Spleen (tissue), 11 donors: ENCODE measurements around the gene GLYATL3. TPM values are rescaled to one million over a fixed set of nuclear protein-coding genes. Genes with fewer than 3 reads are reported as not detected.

ENCODE experiments used
- DNase-seq: peaks from one replicate; pipeline ENCODE4 v3.0.0-alpha.2; 2020
- H3K27ac ChIP-seq, 8 donors: fragments of 200-600 bp; sonication (generic) in 7 of 8; 1 replicate in 4 of 8; 2 replicates in 4 of 8; pipeline versions ENCODE4 v1.5.0 to v1.8.0; 2016 to 2021; ENCODE audit warnings: inconsistent platforms in 4 of 8, mild to moderate bottlenecking in 4 of 8, moderate library complexity in 1 of 8
- H3K27me3 ChIP-seq, 7 donors: fragments of 200-600 bp; sonication (generic) in 6 of 7; replicated peaks in 1 of 7; 1 replicate in 4 of 7; 2 replicates in 3 of 7; pipeline versions ENCODE4 v1.5.0 to v1.8.0; 2016 to 2021; ENCODE audit warnings: inconsistent platforms in 3 of 7, mild to moderate bottlenecking in 1 of 7
- H3K36me3 ChIP-seq, 6 donors: fragments of 200-600 bp; sonication (generic) in 5 of 6; 1 replicate in 4 of 6; 2 replicates in 2 of 6; pipeline versions ENCODE4 v1.5.0 to v1.8.0; 2016 to 2021; ENCODE audit warnings: inconsistent platforms in 2 of 6
- H3K4me1 ChIP-seq, 6 donors: fragments of 200-600 bp; sonication (generic) in 5 of 6; 1 replicate in 3 of 6; 2 replicates in 3 of 6; pipeline versions ENCODE4 v1.5.0 to v1.8.0; 2016 to 2021; ENCODE audit warnings: inconsistent platforms in 3 of 6
- H3K4me3 ChIP-seq, 8 donors: fragments of 200-600 bp; sonication (generic) in 7 of 8; 1 replicate in 4 of 8; 2 replicates in 4 of 8; pipeline versions ENCODE4 v1.5.0 to v1.8.0; 2016 to 2021; ENCODE audit warnings: inconsistent platforms in 4 of 8, mild to moderate bottlenecking in 4 of 8, moderate library complexity in 2 of 8
- H3K9me3 ChIP-seq, 8 donors: fragments of 200-600 bp; sonication (generic) in 7 of 8; 1 replicate in 4 of 8; 2 replicates in 4 of 8; pipeline versions ENCODE4 v1.5.0 to v1.8.0; 2016 to 2021; ENCODE audit warnings: inconsistent platforms in 4 of 8
- POLR2A ChIP-seq, 3 donors: fragments of 450-650 bp; IDR thresholded peaks; one replicate each; pipeline ENCODE4 v1.5.1; 2017; ENCODE audit warnings: antibody characterized with exemption in 3 of 3, mild to moderate bottlenecking in 1 of 3
- POLR2AphosphoS5 ChIP-seq, 3 donors: sonication (generic); formaldehyde crosslinking; IDR thresholded peaks; one replicate each; pipeline ENCODE4 v1.5.1; 2017; ENCODE audit warnings: antibody characterized with exemption in 3 of 3
- WGBS, 5 donors: extraction: QIAGEN DNeasy Blood & Tissue Kit in 3 of 5; methylation state at CpG; one replicate each; pipeline versions ENCODE4 v1.1.5 to v1.1.7; 2013 to 2018; 5-methylcytosine and 5-hydroxymethylcytosine counted together
- intact Hi-C: fragments of 100-400 bp; cut with DNase I; formaldehyde crosslinking; loops from one replicate; pipeline ENCODE4 v1.15.0; 2023; ENCODE audit warnings: low total_unique reads
- polyA plus RNA-seq, 3 donors: library from polyadenylated mRNA; stranded (reverse); fragments of 200-250 nt; gene quantifications; one replicate each; pipeline ENCODE4 v1.2.1, GENCODE V29; 2013
- total RNA-seq, 7 donors: library from RNA; depleted of rRNA in 3 of 7; stranded (reverse); fragments of >200 nt in 3 of 7; fragmentation: NEBNext Ultra II Directional in 4 of 7; extraction: Animal tissue kit (Norgen Biotek cat#: 25700) in 4 of 7; gene quantifications; one replicate each; pipeline versions ENCODE4 v1.1.0 to v1.2.1, GENCODE V29; 2016 to 2021
- TF ChIP-seq, protein P1 (sequence below), 11 experiments: fragments of 200-600 bp in 7 of 11; fragments of 450-650 bp in 4 of 11; sonication (generic) in 4 of 11; IDR thresholded peaks in 8 of 11; conservative IDR thresholded peaks in 3 of 11; 1 replicate in 7 of 11; 2 replicates in 4 of 11; pipeline versions ENCODE4 v1.4.0 to v1.8.0; 2016 to 2021; ENCODE audit warnings: antibody characterized with exemption in 11 of 11, inconsistent platforms in 4 of 11, mild to moderate bottlenecking in 1 of 11
- donor health status: healthy with polysubstance abuse.
- donor health status: DM: no; HTN: no; CAD: no; lungs with moderate emphysema.
- donor health status: DM: no; HTN: no; CAD: no.
- donor health status: Bipolar disorder and iron deficiency.
- donor health status: healthy.
- donor health status: DM: no; HTN: no; CAD: no.
- donor health status: DM: yes; HTN: yes; CAD: no.

The GLYATL3 gene
- total and polyA plus RNA-seq, 10 donors = not detected

- Histone ChIP-seq H3K27ac (no peak overlapping the region), H3K27me3 (peaks cover 0 to 52% (median 25%) of the 10 kb centered on the region in 7 donors), H3K4me3 (no peak overlapping the region), H3K36me3 (no peaks in the 10 kb centered on the region), H3K4me1 (peaks cover 4 to 24% (median 20%) of the 10 kb centered on the region in 6 donors), H3K9me3 (no peaks in the 10 kb centered on the region)
- WGBS, 5 donors = 81 to 95% (median 82%) methylated on average over 5 of the region's 5 CpGs
- DNase-seq = no peak
- intact Hi-C loops = no loop called here
- TF ChIP-seq POLR2AphosphoS5 (IDR thresholded peaks at IDR 0.05) (no peak), POLR2A (IDR thresholded peaks at IDR 0.05) (no peak)
- TF ChIP-seq, protein P1, sequence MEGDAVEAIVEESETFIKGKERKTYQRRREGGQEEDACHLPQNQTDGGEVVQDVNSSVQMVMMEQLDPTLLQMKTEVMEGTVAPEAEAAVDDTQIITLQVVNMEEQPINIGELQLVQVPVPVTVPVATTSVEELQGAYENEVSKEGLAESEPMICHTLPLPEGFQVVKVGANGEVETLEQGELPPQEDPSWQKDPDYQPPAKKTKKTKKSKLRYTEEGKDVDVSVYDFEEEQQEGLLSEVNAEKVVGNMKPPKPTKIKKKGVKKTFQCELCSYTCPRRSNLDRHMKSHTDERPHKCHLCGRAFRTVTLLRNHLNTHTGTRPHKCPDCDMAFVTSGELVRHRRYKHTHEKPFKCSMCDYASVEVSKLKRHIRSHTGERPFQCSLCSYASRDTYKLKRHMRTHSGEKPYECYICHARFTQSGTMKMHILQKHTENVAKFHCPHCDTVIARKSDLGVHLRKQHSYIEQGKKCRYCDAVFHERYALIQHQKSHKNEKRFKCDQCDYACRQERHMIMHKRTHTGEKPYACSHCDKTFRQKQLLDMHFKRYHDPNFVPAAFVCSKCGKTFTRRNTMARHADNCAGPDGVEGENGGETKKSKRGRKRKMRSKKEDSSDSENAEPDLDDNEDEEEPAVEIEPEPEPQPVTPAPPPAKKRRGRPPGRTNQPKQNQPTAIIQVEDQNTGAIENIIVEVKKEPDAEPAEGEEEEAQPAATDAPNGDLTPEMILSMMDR (IDR thresholded peaks at IDR 0.05 in 8 of 11, conservative IDR thresholded peaks at IDR 0.05 in 3 of 11) = no peak
Measured at GRCh38 chr6:49548613-49549304, 49.0 kb downstream of the GLYATL3 start.

DNA sequence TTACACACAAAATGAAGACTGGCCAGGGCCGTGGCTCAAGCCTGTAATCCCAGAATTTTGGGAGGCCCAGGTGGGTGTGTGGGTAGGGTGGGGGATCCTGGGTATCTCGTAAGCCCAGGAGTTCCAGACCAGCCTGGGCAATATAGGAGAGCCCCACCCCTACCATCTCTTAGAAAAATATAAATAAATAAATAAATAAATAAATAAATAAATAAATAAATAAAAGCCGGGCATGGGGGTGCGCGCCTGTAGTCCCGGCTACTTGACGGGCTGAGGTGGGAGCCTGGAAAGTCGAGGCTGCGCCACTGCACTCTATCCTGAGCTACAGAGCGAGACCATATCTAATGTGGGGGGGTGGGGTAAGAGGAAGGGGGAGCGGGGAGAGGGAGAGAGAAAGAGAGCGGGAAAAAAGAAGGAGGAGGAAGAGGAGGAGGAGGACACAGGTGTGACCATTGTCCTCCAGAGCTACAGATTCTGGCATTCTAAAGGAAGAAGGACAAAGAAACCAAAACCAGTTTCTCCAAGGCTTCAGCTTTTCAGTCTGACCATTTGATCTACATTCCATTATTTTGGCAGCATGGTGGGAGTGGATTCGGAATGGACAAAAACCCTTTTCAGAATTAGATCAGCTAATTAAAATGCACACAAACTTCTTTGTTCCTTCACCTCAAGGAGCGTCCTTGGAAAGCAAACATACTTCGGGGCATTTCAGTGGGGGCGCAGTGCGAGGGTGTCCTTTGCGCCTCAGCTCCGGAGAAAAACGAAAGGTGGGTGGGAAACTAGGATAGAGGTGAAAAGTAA, 50.2 kb downstream of the GLYATL3 start:
- peak overlapping the region in 5 of 8 donors; percentile 35 to 65 (median 37) for H3K4me3 ChIP-seq
- H3K9me3 ChIP-seq = no peaks in the 10 kb centered on the region
- intact Hi-C loops = no loop called here
- DNase-seq = no peak
- peaks cover 0 to 52% (median 25%) of the 10 kb centered on the region in 7 donors for H3K27me3 ChIP-seq
- WGBS, 5 donors = 47 to 54% (median 48%) methylated on average over 19 to 20 of the region's 20 CpGs
- TF ChIP-seq POLR2AphosphoS5 (IDR thresholded peaks at IDR 0.05) (no peak), POLR2A (IDR thresholded peaks at IDR 0.05) (no peak)
- no peaks in the 10 kb centered on the region for H3K36me3 ChIP-seq
- H3K4me1 ChIP-seq = peaks cover 4 to 24% (median 20%) of the 10 kb centered on the region in 6 donors
- H3K27ac ChIP-seq = no peak overlapping the region

- intact Hi-C loops = no loop called here
- Histone ChIP-seq H3K4me3 (peak within 1 kb of the TSS; percentile 9 to 65 (median 36)), H3K36me3 (no peaks in the 10 kb centered on the region)
Measured at GRCh38 chr6:49550492-49551077, 50.9 kb downstream of the GLYATL3 start, which contains the start of gene C6orf141. C6orf141 (plus strand) TSS chr6:49550668; CDS start chr6:49550793, 125 bp downstream.

More at GRCh38 chr6:49550492-49551077, 50.9 kb downstream of the GLYATL3 start, which contains the start of gene C6orf141:
- TF ChIP-seq POLR2A (IDR thresholded peaks at IDR 0.05) (no peak), POLR2AphosphoS5 (IDR thresholded peaks at IDR 0.05) (no peak)
- TF ChIP-seq, protein P1 (IDR thresholded peaks at IDR 0.05 in 8 of 11, conservative IDR thresholded peaks at IDR 0.05 in 3 of 11) = no peak
- Histone ChIP-seq H3K4me1 (peaks cover 4 to 24% (median 20%) of the 10 kb centered on the region in 6 donors), H3K27ac (no peak within 1 kb of the TSS), H3K27me3 (peaks cover 0 to 52% (median 25%) of the 10 kb centered on the region in 7 donors), H3K9me3 (no peaks in the 10 kb centered on the region)
- WGBS, 5 donors = 0 to 13% (median 1%) methylated on average over 25 to 42 of the region's 42 CpGs
- DNase-seq = no peak
